ENCODE results near the gene CCL8.

DNA sequence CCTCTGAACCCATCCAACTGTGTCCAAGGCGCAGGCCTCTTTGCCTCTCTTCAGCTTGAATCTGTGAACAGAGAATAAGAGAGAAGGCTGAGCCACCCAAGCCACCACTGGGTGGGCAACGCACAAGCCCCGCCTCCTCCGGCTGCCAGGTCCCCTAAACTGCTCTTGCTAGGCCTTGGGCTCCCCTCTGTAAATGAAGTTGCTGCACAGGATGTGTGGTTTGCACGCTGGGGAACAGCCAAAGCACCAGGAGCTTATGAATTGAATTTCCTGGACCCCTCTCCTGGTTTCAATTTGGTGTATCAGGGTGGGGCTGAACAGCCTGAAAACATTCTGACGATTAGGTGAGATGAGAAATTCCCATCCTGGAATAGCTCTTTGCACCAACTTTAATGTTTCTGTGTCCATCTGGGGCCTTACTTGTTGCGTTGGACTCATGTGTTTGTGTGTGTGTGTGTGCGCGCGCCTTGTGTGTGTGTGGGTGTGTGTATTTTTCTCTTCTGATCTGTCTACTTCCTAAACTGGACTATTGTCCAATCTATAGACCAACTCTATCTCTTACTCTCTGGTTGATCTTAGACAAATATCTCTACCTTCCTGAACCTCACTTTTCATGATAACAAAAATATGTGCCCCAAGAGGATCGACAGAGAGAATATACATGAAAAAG, 41.5 kb downstream of the CCL8 start:
- no peak for TF ChIP-seq CREB1 (IDR thresholded peaks at IDR 0.05; ENCODE audit: low read depth)
- no peak for TF ChIP-seq RAD21 (IDR thresholded peaks at IDR 0.05; ENCODE audit: low read depth)
- TF ChIP-seq ZBTB7A (IDR thresholded peaks at IDR 0.05; ENCODE audit: low read depth), result no peak
- TF ChIP-seq, protein P1, sequence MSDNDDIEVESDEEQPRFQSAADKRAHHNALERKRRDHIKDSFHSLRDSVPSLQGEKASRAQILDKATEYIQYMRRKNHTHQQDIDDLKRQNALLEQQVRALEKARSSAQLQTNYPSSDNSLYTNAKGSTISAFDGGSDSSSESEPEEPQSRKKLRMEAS (IDR thresholded peaks at IDR 0.05), result no peak
- TF ChIP-seq EP300 (IDR thresholded peaks at IDR 0.05; ENCODE audit: borderline replicate concordance), result no peak
- no peak for TF ChIP-seq EGR1 (IDR thresholded peaks at IDR 0.05)
- TF ChIP-seq TCF12 (IDR thresholded peaks at IDR 0.05; ENCODE audit: low read depth), result no peak
